ENCODE measurements around the gene EFEMP1.
"Not testable (repeated sequence)": the region's sequence is repeated elsewhere in the genome, so short reads cannot be mapped to it uniquely, and the experiment has no call there.

Gene EFEMP1

DNA sequence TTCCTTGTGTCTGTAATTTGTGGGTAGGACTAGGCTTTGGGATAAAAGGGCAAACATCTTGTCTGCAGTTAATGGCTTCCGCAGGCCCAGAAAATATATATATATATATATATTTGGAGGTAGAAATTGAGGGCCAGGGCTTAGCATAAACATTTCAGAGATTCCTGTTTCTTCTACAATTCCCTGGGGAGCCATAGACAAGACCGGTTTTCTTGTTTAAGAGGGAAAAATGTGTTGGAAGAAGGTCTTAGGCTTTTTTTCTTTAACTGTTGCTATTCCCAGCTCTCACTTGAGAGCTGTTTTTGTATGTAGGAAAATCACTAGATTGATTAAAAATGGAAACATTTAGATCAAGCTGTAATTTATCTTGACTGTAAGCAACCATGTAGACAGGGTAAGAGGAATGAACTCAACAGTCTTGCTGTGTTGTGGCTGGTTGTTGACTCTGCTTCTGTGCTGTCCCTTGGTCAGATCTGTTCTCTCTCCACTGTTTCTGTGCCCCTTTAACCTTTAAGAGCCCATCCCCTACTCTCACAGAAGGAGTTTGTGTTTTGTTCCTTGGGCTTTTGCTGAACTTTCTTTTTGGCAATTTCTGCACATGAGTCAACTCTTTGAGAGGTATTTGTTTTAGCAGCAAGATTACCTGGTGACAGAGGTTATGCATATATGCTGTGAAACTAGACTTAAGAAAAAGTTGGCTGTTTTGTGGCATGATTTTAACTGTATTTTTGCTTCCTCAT is 58.3 kb downstream of the EFEMP1 start:
- ATAC-seq (no peak), DNase-seq (no peak)

DNA sequence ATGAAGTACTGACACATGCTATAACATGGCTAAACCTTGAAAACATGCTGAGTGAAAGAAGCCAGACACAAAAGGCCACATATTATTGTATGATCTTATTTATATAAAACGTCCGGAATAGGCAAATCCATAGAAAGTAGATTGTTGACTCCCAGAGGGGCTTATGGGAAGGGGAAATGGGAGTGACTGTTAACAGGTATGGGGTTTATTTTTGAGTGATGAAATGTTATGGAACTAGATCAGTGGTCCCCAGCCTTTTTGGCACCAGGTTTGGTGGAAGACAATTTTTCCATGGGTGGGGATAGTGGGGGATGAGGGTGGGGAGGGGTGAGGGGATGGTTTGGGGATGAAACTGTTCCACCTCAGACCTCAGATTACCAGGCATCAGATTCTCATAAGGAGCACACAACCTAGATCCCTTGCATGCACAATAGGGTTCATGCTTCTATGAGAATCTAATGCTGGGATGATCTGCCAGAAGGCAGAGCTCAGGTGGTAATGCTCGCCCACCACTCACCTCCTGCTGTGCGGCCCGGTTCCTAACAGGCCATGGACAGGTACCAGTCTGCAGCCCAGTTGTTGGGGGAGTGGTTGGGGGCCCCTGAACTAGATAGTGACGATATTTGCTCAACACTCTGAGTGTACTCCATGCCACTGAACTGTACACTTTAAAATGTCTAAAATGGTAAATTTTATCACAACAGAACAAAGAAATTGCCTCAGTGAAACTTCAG is 59.1 kb downstream of the EFEMP1 start:
- DNase-seq: no peak
- no peak for ATAC-seq

GRCh38 chr2:55862673-55863390 is 60.8 kb downstream of the EFEMP1 start:
- DNase-seq (no peak), ATAC-seq (no peak)

DNA sequence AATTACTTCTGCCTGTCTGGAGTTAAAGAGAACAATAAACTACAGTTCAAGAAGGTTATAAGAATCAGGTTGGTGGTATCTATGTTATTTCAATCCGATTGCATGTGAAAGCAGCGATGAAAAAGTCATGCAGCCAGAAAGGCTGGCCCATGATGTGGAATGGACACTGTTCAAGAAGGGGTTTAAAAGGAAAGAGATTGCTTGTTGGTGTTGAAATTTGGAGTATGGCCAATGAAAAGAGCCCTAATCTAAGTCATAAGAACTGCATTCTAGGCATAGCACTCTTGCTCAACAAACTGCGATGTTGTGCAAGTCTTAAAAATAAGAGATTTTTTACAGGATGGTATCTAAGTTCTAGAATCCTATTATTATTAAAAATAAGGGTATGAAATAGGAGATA is 61.3 kb downstream of the EFEMP1 start:
- DNase-seq: no peak
- ATAC-seq: no peak

GRCh38 chr2:55861733-55862132 is 61.8 kb downstream of the EFEMP1 start:
- ATAC-seq (no peak), DNase-seq (no peak)

GRCh38 chr2:55860832-55861231 is 62.8 kb downstream of the EFEMP1 start:
- ATAC-seq: no peak
- DNase-seq: no peak

DNA sequence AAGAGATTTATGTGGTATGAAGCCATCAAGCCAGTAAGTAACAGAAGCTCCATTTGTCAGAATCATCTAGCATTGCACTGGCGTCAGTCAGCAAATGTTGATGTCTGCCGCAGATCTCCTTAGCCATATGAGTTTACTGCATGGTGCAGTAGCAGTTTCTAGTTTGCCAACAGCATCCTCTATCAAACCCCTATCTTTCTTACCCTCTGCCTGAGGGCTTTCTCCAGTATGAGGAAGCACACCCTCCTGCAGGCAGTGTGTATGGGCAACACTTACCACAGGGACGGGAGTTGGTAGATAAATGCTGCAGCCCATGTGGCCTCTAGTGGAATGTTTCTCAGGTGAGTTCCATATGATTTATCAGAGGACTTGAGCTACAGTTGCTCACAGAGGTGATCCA is 63.7 kb downstream of the EFEMP1 start:
- ATAC-seq (no peak), DNase-seq (no peak)

- ATAC-seq (no peak), DNase-seq (no peak)
These were observed 65.8 kb downstream of the EFEMP1 start for GRCh38 chr2:55857766-55858165.

GRCh38 chr2:55856936-55857335 is 66.6 kb downstream of the EFEMP1 start:
- DNase-seq: no peak
- ATAC-seq: no peak

DNA sequence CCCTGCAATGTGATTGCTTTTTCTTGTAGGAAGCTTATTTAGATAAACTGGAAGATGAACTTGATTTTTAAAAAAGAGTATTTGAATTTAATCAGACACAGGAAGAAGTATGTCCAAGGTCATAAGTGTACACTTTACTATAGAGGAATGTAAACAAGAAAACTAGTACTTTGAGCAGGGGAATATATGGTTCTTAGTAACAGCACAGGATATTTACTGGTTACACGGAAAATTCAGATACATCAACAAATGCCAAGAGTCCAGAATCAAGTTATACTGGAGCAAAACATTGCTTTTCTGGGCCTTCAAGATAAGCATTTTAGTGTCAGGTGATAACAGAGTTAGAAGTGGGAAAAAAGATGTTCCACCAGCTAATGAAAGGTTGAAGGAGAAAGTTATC is 75.5 kb downstream of the EFEMP1 start:
- DNase-seq: no peak

GRCh38 chr2:55846426-55846825 is 77.2 kb downstream of the EFEMP1 start:
- ATAC-seq (no peak), DNase-seq (no peak)

More for the DNA sequence above, 75.5 kb downstream of the EFEMP1 start:
- ATAC-seq: no peak

GRCh38 chr2:55844986-55845385 is 78.6 kb downstream of the EFEMP1 start:
- ATAC-seq (no peak), DNase-seq (no peak)

DNA sequence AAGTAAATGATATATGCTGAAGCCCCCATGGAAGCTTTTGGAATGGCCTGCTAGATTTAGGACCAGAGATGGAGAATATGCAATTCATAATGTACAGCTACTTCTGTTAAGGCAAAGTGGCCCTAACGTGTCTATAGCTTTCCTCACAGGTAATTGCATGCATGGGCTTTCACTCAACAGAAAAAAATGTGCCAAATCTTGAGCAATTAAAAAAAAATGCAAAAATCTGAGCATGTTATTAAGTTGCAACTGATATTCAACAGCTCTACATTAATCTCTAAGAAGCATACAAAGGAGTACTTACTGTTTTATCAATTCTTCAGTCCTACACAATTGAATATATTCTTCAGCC is 79.6 kb downstream of the EFEMP1 start:
- DNase-seq (no peak), ATAC-seq (no peak)

DNA sequence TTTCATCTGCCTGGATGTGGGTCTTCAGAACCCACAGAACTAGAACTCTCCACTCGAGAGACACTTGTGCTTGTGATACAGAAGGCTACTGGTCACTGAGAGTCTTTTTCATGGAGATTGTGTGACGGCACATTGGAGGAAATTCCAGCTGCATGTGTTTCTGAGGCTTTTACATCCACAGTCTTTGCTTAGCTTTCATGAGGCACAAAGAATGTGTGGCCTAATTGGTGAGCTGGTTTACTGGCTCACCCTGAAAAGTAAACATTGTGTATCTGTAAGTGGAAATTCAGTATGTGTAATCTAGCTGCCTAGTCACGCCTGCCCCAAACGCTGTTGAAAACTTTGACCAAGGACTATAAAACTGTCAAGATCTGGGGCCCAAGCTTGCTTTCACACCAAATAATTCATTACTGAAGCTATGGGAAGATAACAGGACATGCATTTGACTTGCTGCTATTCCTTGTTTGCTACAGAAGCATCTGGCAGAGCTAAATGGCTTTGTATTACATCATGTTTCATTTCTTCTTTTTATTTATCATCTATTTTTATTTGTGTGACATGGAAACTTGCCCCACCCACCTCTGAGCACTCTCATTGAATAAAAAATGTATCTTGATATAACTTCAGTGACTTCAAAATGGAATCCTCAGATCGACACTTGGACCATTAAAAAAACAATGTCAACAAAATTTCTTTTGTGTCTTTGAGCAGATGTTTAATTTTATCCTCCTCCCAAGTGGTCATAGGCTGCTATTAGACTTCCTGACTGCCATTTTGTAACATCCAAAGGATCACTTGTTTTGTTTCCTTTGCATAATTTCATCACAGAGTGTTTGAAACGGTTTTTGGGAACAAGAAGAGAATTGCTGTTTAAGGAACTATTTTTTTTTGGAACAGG is 80.2 kb downstream of the EFEMP1 start:
- ATAC-seq: no peak
- DNase-seq: no peak

DNA sequence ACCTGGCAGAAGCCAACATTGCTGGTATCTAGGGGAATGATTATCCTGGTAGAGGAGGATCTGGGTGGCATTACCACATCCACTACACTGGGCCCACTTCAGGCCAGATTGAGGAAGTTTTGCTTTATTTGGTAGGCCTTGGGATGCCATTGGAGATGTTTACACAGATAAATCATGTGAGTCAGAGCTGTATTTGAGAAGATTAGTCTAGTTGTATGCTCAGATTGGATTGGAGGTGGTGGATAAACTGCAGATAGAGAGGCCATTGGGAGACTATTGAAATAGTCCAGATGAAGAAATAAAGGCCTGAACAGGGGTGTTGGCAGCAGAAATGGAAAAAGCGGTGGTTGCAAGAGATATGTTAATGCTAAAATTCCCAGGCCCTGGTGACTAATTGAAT is 81.5 kb downstream of the EFEMP1 start:
- ATAC-seq: no peak
- no peak for DNase-seq

GRCh38 chr2:55840460-55840859 is 83.1 kb downstream of the EFEMP1 start:
- no peak for ATAC-seq
- DNase-seq: no peak

DNA sequence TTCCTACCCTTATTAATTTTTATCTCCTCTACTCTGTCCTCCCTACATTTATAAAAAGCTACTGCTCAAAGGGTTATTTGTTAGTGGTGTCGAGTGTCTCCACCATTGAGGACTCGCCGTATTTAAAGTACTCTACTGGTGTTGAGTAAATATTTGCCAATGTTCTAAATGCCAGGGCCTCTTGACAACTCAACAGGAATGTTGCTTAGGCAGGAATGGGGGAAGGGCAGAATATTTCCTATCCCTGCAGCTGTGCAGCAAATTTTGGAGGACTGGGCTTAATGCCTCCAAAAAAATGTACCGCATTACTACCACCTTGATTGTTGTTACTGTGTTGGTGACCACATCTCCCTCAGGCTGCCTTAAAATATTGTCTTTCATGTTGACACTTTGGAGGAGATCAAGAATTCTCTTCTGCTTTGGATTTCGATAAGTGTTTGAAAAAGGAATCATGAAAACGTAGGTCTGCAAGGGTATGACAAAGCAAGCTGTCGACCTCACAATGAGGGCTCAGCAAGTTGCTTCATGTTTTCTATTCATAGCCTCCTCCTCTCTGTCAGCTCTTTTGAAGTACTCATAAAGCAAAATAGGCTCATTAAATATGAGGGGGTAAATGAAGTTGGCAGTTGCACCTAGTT is 84.3 kb downstream of the EFEMP1 start:
- ATAC-seq (no peak), DNase-seq (no peak)

DNA sequence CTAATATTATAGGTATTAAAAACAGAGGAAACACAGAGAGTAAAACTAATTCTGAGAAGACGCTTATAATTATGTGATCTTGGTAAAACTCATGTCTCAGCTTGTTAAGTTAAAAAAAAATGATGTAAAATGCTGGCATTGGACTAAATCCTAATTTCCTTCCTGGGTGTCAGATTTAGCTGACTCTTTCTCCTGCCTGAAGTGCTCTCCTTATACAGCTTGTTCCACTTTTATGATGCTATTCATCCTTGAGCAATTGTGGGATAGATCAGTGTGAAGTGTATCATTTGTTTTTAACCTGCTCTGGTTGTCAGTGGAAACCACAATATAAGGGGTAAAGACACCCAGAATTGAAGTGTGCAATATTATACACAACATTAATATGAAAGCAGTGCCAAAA is 84.9 kb downstream of the EFEMP1 start:
- DNase-seq (no peak), ATAC-seq (no peak)

DNA sequence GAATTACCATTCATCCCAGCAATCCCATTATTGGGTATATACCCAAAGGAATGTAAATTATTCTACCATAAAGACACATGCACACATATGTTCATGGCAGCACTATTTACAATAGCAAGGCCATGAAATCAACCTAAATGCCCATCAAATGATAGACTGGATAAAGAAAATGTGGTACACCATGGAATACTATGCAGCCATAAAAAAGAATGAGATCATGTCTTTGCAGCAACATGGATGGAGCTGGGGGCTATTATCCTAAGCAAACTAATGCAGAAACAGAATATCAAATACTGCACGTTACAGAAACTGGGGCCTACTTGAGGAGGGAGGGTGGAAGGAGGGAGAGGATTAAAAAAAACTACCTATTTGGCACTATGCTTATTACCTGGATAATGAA is 85.5 kb downstream of the EFEMP1 start:
- DNase-seq, ATAC-seq: not testable (repeated sequence)

DNA sequence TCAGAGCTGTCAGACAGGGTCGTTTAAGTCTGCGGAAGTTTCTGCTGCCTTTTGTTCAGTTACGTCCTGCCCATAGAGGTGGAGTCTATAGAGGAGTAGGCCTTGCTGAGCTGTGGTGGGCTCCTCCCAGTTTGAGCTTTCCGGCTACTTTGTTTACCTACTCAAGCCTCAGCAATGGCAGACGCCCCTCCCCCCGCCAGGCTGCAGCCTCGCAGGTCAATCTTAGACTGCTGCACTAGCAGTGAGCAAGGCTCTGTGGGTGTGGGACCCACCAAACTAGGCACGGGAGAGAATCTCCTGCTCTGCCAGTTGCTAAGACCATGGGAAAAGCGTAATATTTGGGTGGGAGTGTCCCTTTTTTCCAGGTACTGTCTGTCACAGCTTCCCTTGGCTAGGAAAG is 86.5 kb downstream of the EFEMP1 start:
- DNase-seq (no peak), ATAC-seq (no peak)

DNA sequence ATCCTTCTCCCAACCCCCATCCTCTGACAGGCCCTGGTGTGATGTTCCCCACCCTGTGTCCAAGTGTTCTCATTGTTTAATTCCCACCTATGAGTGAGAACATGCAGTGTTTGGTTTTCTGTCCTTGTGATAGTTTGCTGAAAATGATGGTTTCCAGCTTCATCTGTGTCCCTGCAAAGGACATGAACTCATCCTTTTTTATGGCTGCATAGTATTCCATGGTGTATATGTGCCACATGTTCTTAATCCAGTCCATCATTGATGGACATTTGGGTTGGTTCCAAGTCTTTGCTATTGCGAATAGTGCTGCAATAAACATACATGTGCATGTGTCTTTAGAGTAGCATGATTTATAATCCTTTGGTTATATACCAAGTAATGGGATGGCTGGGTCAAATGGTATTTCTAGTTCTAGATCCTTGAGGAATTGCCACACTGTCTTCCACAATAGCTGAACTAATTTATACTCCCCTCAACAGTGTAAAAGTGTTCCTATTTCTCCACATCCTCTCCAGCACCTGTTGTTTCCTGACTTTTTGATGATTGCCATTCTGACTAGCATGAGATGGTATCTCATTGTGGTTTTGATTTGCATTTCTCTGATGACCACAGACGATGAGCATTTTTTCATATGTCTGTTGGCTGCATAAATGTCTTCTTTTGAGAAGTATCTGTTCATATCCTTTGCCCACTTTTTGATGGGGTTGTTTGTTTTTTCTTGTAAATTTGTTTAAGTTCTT is 91.7 kb downstream of the EFEMP1 start:
- ATAC-seq, DNase-seq: not testable (repeated sequence)

All from stimulated activated naive CD8-positive, alpha-beta T cell treated with anti-CD3 and anti-CD28 coated beads, Interleukin-15, Interleukin-2, amounts not matched to agents 100 U/mL and 50 U/mL, for 24 hours (primary cell).